HG03378 (cell line): ENCODE results near the gene RAD51B.
"Not testable (repeated sequence)": the region's sequence is repeated elsewhere in the genome, so short reads cannot be mapped to it uniquely, and the experiment has no call there.

Experiments used
- ATAC-seq: cut with Tn5 transposase; IDR thresholded peaks from one replicate; pipeline ENCODE4 v1.9.1; 2021; ENCODE audit warnings: mild to moderate bottlenecking, moderate library complexity; ENCODE audit not compliant: unreplicated experiment

RAD51B gene

GRCh38 chr14:68193970-68194681 lies 374.5 kb downstream of the RAD51B start:
- no peak for ATAC-seq

- ATAC-seq: no peak
These were observed 375.5 kb downstream of the RAD51B start for GRCh38 chr14:68195126-68195525.

GRCh38 chr14:68198713-68199495 lies 379.3 kb downstream of the RAD51B start:
- ATAC-seq: no peak

- no peak for ATAC-seq
These were observed 380.1 kb downstream of the RAD51B start for GRCh38 chr14:68199554-68200151.

GRCh38 chr14:68203871-68204270 lies 384.3 kb downstream of the RAD51B start:
- ATAC-seq: no peak

GRCh38 chr14:68208218-68208617 lies 388.6 kb downstream of the RAD51B start:
- no peak for ATAC-seq

- ATAC-seq: no peak
These were observed 389.2 kb downstream of the RAD51B start for GRCh38 chr14:68208626-68209317.

- peak; percentile 88 for ATAC-seq
These were observed 391.2 kb downstream of the RAD51B start for GRCh38 chr14:68210729-68211299.

- ATAC-seq: no peak
These were observed 391.8 kb downstream of the RAD51B start for GRCh38 chr14:68211421-68211820.

GRCh38 chr14:68211886-68212285 lies 392.3 kb downstream of the RAD51B start:
- ATAC-seq: no peak

GRCh38 chr14:68212361-68212760 lies 392.8 kb downstream of the RAD51B start:
- ATAC-seq: no peak

GRCh38 chr14:68214431-68214830 lies 394.9 kb downstream of the RAD51B start:
- no peak for ATAC-seq

GRCh38 chr14:68215629-68216028 lies 396.1 kb downstream of the RAD51B start:
- ATAC-seq: no peak

GRCh38 chr14:68216079-68216478 lies 396.5 kb downstream of the RAD51B start:
- ATAC-seq: no peak

GRCh38 chr14:68216957-68217356 lies 397.4 kb downstream of the RAD51B start:
- ATAC-seq: no peak

GRCh38 chr14:68217791-68218340 lies 398.3 kb downstream of the RAD51B start:
- ATAC-seq: no peak

- no peak for ATAC-seq
These were observed 399.8 kb downstream of the RAD51B start for GRCh38 chr14:68219407-68219806.

GRCh38 chr14:68221046-68221445 lies 401.5 kb downstream of the RAD51B start:
- ATAC-seq: not testable (repeated sequence)

GRCh38 chr14:68222154-68222553 lies 402.6 kb downstream of the RAD51B start:
- no peak for ATAC-seq

- ATAC-seq: no peak
These were observed 403.1 kb downstream of the RAD51B start for GRCh38 chr14:68222726-68223125.

GRCh38 chr14:68223631-68224030 lies 404.1 kb downstream of the RAD51B start:
- no peak for ATAC-seq
